GM13976 (cell line): ENCODE results near the gene GDF2.

Source experiments
- DNase-seq: peaks from one replicate; pipeline ENCODE4 v3.0.0; 2012; ENCODE audit warnings: low spot score
- in situ Hi-C: fragments of 300-500 bp; cut with MboI; formaldehyde crosslinking; loops from one replicate; pipeline ENCODE4 v1.12.0; 2022; ENCODE audit warnings: low sequenced_read_pairs, mixed read lengths, inconsistent platforms; ENCODE audit not compliant: unreplicated experiment
- TF ChIP-seq, protein P1 (sequence below): IDR thresholded peaks from 2 replicates; pipeline ENCODE4 v1.5.1; 2012; ENCODE audit warnings: borderline replicate concordance, mild to moderate bottlenecking; ENCODE audit not compliant: insufficient read depth; ENCODE audit errors: extremely low read depth, missing control alignments, control extremely low read depth

GDF2 gene

DNA sequence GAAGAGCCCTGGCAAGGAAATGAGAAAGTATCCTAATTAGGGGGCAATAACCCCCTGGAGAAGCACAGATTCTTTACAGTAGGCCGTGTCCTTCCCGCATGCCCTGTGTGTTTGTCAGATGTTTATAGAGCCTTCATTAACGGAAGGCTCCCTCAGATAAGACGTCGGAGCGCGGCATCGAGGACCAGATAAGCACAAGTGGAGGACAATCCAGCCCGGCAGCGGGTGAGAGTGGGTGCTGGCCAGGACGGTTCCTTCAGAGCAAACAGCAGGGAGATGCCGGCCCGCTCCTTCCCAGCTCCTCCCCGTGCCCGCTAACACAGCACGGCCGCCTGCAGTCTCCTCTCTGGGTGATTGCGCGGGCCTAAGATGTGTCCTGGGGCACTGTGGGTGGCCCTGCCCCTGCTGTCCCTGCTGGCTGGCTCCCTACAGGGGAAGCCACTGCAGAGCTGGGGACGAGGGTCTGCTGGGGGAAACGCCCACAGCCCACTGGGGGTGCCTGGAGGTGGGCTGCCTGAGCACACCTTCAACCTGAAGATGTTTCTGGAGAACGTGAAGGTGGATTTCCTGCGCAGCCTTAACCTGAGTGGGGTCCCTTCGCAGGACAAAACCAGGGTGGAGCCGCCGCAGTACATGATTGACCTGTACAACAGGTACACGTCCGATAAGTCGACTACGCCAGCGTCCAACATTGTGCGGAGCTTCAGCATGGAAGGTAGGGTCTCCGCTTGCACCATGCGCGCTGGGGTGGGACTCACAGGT, at the start of gene GDF2:
Gene GDF2 (plus strand): TSS at position 155 of the 762 bp plus-strand sequence. CDS start 215 bp downstream, at position 370.
- TF ChIP-seq, protein P1, sequence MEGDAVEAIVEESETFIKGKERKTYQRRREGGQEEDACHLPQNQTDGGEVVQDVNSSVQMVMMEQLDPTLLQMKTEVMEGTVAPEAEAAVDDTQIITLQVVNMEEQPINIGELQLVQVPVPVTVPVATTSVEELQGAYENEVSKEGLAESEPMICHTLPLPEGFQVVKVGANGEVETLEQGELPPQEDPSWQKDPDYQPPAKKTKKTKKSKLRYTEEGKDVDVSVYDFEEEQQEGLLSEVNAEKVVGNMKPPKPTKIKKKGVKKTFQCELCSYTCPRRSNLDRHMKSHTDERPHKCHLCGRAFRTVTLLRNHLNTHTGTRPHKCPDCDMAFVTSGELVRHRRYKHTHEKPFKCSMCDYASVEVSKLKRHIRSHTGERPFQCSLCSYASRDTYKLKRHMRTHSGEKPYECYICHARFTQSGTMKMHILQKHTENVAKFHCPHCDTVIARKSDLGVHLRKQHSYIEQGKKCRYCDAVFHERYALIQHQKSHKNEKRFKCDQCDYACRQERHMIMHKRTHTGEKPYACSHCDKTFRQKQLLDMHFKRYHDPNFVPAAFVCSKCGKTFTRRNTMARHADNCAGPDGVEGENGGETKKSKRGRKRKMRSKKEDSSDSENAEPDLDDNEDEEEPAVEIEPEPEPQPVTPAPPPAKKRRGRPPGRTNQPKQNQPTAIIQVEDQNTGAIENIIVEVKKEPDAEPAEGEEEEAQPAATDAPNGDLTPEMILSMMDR = no peak
- DNase-seq = no peak
- in situ Hi-C loops = no loop called here

DNA sequence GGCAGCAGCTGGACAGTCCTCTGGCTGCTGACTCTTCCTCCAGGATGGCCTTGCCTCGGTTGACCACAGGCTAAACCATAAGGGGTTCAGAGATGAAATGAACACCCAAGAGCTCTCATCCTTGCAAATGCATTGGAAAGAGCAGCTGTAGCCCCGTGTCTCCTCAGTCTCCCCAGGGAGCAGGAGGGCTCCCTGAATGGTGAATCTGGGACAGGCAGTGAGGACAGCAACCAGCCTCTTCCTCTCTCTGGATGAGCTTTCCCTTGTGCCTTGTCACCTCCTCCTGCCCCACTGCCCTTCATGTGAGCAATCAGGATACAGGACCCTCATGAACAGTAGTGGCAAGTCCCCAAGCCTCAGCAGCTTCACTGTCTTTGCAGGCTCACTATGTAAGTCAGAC, 46.2 kb upstream of the GDF2 start:
- in situ Hi-C loops = no loop called here
- no peak for DNase-seq
- TF ChIP-seq, protein P1 = no peak

DNA sequence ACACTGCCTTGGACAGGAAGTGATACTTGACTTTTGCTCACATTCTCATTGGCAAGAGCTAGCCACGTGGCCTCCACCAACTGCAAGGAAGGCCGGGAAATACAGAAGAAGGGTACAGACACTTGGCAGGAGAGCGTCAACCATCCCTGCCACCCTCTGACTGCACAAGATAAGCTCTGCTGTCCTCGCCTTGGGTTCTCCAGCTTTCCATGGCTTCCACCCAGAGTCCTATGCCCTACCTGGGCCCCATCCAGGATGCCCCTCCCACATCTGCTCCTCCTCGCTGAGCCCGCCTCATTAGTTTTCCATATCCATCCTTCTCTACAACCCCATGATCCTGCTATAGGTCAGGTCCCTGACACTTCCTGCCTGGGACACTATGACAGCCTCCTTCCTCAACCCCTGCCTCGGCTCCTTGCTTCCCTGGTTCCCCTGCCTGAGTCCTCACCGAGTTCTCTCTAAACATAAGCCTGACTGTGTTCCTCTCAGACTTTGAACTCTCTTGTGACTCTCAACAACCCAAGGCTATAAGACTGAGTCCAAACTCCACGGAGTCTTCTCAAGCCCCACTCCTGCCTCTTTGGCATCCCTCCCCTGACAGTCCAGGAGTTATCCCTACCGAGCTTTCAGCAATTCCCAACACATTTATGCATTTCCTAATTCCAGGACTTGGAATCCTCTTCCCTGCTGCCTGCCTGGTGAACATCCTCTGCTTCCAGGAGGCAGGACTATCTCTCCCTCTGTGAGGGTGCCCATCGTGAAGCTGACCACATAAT, 45.5 kb upstream of the GDF2 start:
- TF ChIP-seq, protein P1 = no peak
- DNase-seq = no peak
- in situ Hi-C loops = no loop called here

DNA sequence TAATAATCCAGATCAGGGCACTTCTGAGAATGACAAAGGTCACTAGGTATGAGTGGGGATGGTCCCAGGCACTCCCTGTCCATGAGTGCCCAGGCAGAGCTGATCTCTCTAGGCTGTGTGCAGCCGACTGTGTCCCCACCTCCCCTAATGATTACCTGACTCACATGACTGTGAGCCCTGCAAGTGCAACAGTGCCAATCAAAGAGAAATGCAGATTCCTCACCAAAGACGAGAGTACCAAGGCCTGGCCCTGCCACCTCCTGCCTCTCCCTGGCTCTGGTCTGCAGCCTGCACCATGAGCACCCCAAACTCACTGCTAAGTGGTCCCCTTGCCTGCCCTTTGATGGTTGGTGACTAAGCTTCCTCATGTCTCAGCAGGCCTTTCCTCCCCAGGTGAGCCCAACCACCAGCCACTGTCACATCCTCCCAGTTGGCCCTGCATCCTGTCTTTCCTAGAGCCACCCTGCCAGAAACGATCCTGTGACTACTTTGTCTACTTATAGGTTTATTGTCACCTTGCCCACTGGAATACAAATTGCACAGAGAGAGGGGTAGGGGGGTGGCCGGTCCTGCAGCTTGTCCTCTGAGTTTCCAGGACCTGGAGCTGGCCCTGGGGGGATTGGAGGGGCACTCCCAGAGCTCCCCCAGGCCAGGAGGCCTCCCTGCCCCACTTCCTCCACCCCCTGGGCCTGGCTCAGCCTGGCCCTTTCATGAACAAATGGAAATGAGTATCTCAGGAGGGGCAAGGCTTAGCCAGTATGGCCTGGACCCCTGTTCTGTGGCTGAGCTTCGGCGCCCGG, 44.7 kb upstream of the GDF2 start:
- TF ChIP-seq, protein P1 = no peak
- in situ Hi-C loops = no loop called here
- no peak for DNase-seq

DNA sequence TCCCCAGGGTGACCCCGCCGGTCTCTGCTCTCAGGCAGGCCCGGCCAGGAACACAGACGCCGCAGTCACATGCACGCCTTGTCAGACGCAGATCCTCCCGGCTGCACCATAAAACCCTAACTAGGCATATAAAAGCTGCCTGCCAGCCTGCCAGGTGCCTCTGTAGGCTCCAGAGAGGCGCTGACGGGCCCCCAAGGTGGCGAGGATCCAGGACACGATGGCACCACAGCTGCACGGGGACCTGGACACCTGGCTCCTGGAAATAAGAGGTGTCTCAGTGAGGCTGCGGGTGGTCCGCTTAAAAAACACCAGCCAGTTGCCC, 44.1 kb upstream of the GDF2 start:
- TF ChIP-seq, protein P1 = no peak
- in situ Hi-C loops = no loop called here
- DNase-seq = no peak

DNA sequence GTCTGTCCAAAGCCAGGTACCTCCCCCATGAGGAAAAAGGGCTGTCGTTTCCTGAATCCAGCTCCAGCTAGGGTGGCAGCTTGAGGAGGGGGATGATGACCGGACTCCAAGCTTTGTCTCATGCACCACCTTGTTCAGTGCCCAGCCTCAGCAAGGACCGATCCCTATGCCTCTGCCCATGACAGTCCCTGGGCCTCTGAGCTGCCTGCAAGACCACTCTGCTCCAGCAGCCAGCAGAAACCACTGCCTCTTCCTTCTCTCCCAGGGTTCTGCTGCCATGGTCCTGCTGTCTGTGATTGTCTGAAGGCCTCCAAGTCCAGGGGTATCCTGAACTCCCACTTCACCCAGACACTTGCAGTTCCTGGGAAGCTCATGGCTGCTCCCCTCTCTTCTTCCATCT, 43.5 kb upstream of the GDF2 start:
- TF ChIP-seq, protein P1 = no peak
- no peak for DNase-seq
- in situ Hi-C loops = no loop called here
